Omental fat pad (tissue), 4 donors: ENCODE results near the gene OR7D4. TPM values are rescaled to one million over a fixed set of nuclear protein-coding genes. Genes with fewer than 3 reads are reported as not detected.
"Not testable (repeated sequence)": the region's sequence is repeated elsewhere in the genome, so short reads cannot be mapped to it uniquely, and the experiment has no call there.

ENCODE experiments used
- ATAC-seq: fragments of 150-250 bp; one replicate; pipeline ENCODE4 v1.9.1; 2016; ENCODE audit warnings: mild to moderate bottlenecking, moderate library complexity; ENCODE audit not compliant: low FRiP score
- DNase-seq: peaks from one replicate; pipeline ENCODE4 v3.0.0-alpha.2; 2019; ENCODE audit warnings: low spot score
- CTCF ChIP-seq, 3 donors: fragments of 450-650 bp; IDR thresholded peaks; one replicate each; pipeline ENCODE4 v1.5.1; 2016 to 2017; ENCODE audit warnings: antibody characterized with exemption in 3 of 3, mild to moderate bottlenecking in 3 of 3, moderate library complexity in 2 of 3
- total RNA-seq, 4 donors: library from RNA; depleted of rRNA; stranded (reverse); fragments of >200 nt; gene quantifications; one replicate each; pipeline ENCODE4 v1.1.0, GENCODE V29; 2016

OR7D4 gene
- total RNA-seq: not detected

GRCh38 chr19:9219489-9219888 is at the start of gene OR7D4:
Gene OR7D4, minus strand, starts transcription at chr19:9219589. Its CDS starts 4,752 bp downstream, at chr19:9214837.
- TF ChIP-seq CTCF (IDR thresholded peaks at IDR 0.05): no peak
- ATAC-seq (no peak), DNase-seq (no peak)

- DNase-seq (no peak), ATAC-seq (no peak)
- no peak for TF ChIP-seq CTCF (IDR thresholded peaks at IDR 0.05)
These were observed 31.8 kb upstream of the OR7D4 start for GRCh38 chr19:9251236-9251635.

- DNase-seq: no peak
- ATAC-seq: no peak
- no peak for TF ChIP-seq CTCF (IDR thresholded peaks at IDR 0.05)
These were observed 31.2 kb upstream of the OR7D4 start, which contains the start of gene OR7E24 for GRCh38 chr19:9250630-9251029. Gene OR7E24, plus strand, starts transcription at chr19:9250930. Its CDS starts 114 bp downstream, at chr19:9251044.

DNA sequence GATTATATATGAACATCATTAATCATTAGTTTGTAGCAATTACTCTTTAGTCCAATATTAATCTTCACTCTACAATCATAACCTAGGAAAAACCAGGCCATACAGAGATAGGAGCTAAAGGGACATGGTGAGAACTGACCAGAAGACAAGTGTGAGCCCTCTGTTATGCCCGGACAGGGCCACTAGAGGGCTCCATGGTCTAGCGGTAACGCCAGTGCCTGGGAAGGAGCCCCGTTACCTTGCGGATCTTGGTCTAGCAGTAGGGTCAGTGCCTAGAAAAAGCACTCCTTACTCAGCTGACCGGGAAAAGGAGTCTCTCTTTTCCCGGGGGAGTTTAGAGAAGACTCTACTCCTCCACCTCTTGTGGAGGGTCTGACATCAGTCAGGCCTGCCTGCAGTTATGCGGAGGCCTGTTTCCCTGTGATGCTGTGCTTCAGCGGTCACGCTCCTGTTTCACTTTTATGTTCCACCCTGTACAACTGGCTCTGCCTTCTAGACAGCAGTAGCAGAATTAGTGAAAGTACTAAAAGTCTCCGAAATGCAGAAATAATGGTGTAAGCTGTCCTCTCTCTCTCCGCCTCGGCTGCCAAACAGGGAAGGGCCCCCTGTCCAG is 13.8 kb downstream of the OR7D4 start:
- TF ChIP-seq CTCF (IDR thresholded peaks at IDR 0.05): peak in 1 of 3 donors; percentile 8
- DNase-seq (peak; percentile 39), ATAC-seq (peak; percentile 75)

DNA sequence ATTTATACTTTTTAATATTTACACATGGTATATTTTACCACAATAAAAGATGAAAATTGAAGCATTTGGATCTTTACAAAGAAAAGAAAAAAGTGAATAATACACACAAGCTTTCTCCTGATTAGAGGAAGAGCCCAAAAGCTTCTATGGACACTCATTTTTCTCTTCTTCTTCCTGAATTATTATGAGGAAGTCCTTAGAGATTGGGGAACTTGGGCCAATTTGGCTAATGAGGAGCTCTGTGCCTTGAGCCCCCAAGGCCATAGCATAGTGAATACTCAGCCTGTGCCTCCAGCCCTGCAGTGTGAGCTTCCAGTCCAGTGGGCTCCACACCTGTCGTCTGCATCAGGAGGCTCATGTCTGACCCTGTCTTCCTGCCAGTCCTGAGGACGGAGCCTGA is 21.3 kb downstream of the OR7D4 start:
- DNase-seq, ATAC-seq: not testable (repeated sequence)

DNA sequence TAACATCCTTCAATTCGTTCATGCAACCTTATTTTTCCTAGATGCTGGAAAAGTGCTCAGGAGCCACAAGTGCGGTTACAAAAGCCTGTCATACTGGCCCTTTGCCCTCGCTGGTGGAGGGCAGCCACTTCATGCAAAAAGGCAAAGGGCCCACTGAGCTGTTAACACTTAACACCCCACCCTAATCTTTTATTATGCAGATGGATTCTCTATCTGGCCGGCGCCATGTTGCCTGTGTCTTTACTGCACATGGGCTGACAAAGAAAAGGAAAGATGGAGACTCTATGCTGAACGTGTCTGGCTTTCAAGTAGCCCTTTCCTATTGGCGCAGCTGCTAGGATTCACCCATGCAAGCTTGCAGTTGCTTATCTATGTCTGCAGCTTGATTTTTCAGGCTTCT is 29.9 kb downstream of the OR7D4 start:
- DNase-seq (no peak), ATAC-seq (no peak)
- no peak for TF ChIP-seq CTCF (IDR thresholded peaks at IDR 0.05)

DNA sequence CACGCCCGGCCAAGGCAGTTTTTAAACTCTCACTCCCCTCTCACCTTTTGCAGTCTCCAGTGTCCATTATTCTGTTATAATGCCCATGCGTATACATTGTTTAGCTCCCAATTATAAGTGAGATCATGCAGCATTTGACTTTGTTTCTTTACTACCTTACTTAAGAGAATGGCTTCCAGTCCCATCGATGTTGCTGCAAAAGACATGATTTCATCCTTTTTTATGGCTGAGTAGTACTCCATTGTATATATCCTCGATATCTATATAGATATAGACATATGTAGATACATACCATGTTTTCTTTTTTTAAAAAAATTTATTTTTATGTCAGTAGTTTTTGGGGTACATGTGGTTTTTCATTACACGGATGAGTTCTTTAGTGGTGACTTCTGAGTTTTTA is 32.2 kb downstream of the OR7D4 start:
- DNase-seq (no peak), ATAC-seq (no peak)
- TF ChIP-seq CTCF (IDR thresholded peaks at IDR 0.05): no peak
